H1 (cell line): ENCODE measurements around the gene PRRT1B. TPM values are rescaled to one million over a fixed set of nuclear protein-coding genes. Genes with fewer than 3 reads are reported as not detected.

Experiments
- CTCF ChIA-PET: fragments of 300-600 bp; sonication (Branson Sonifier 250); formaldehyde crosslinking; loops from one replicate; lab custom pipeline; 2021; ENCODE audit not compliant: partially characterized antibody; lab: Charles Lee
- POLR2A ChIA-PET: fragments of 300-600 bp; sonication (Branson Sonifier 250); formaldehyde crosslinking; loops from one replicate; lab custom pipeline; 2021; ENCODE audit warnings: inconsistent platforms; ENCODE audit not compliant: partially characterized antibody; lab: Charles Lee
- DNase-seq, 2 experiments: peaks; one replicate each; pipeline versions ENCODE4 v3.0.0 to v3.0.0-alpha.2; 2010 to 2022; ENCODE audit warnings: low spot score in 2 of 2, low read depth in 1 of 2, mixed read lengths in 1 of 2
- FAIRE-seq: peaks from 2 replicates; lab custom pipeline; 2011; peaks lifted over from hg19 to GRCh38; lab: Jason Lieb, UNC
- H2AFZ ChIP-seq: 2 replicates; pipeline ENCODE4 v1.8.1; 2012; ENCODE audit warnings: low read length, inconsistent platforms
- H2AK5ac ChIP-seq: 2 replicates; pipeline ENCODE4 v1.6.1; 2013; ENCODE audit warnings: low read depth, low read length
- H2BK120ac ChIP-seq: replicated peaks from 2 replicates; pipeline ENCODE3; 2013; ENCODE audit warnings: low read depth, low read length, inconsistent platforms
- H2BK12ac ChIP-seq: 2 replicates; pipeline ENCODE4 v1.6.1; 2013; ENCODE audit warnings: low read depth, low read length
- H2BK15ac ChIP-seq: 2 replicates; pipeline ENCODE4 v1.6.1; 2013; ENCODE audit warnings: low read length
- H2BK20ac ChIP-seq: 2 replicates; pipeline ENCODE4 v1.6.1; 2013; ENCODE audit warnings: low read length
- H2BK5ac ChIP-seq: 2 replicates; pipeline ENCODE4 v1.6.1; 2013; ENCODE audit warnings: low read depth, low read length
- H3K14ac ChIP-seq: 2 replicates; pipeline ENCODE4 v1.6.1; 2013; ENCODE audit warnings: inconsistent platforms; ENCODE audit not compliant: insufficient read length
- H3K18ac ChIP-seq: 2 replicates; pipeline ENCODE4 v1.6.1; 2013; ENCODE audit warnings: low read length; ENCODE audit errors: extremely low read depth
- H3K23ac ChIP-seq: 2 replicates; pipeline ENCODE4 v1.6.1; 2013; ENCODE audit warnings: inconsistent platforms; ENCODE audit not compliant: insufficient read length
- H3K23me2 ChIP-seq: 2 replicates; pipeline ENCODE4 v1.6.1; 2013; ENCODE audit warnings: low read depth, low read length
- H3K27ac ChIP-seq: 2 replicates; pipeline ENCODE4 v1.6.1; 2011; ENCODE audit warnings: low read depth, low read length, inconsistent platforms
- H3K27me3 ChIP-seq, 4 experiments: replicated peaks in 1 of 4; 1 replicate in 1 of 4; 2 replicates in 3 of 4; pipeline versions ENCODE4 v1.6.1 to v1.8.1; 2011 to 2013; ENCODE audit warnings: low read length in 3 of 4, mild to moderate bottlenecking in 3 of 4, inconsistent platforms in 2 of 4, mixed read lengths in 2 of 4, moderate library complexity in 1 of 4; ENCODE audit not compliant: control insufficient read depth in 3 of 4, insufficient read depth in 3 of 4; ENCODE audit errors: extremely low read depth in 1 of 4
- H3K36me3 ChIP-seq, 4 experiments: 2 replicates each; pipeline versions ENCODE4 v1.6.1 to v1.8.1; 2011 to 2013; ENCODE audit warnings: mild to moderate bottlenecking in 4 of 4, low read length in 3 of 4, moderate library complexity in 2 of 4, control low read depth in 1 of 4, inconsistent platforms in 1 of 4; ENCODE audit not compliant: insufficient read depth in 4 of 4, control insufficient read depth in 2 of 4
- H3K4ac ChIP-seq: replicated peaks from 2 replicates; pipeline ENCODE3; 2013; ENCODE audit warnings: low read length, low read depth, mixed read lengths, inconsistent platforms; ENCODE audit not compliant: insufficient read length
- H3K4me1 ChIP-seq, 4 experiments: replicated peaks in 1 of 4; 1 replicate in 1 of 4; 2 replicates in 3 of 4; pipeline versions ENCODE4 v1.6.1 to v1.8.1; 2011 to 2013; ENCODE audit warnings: low read length in 3 of 4, inconsistent platforms in 2 of 4, mixed read lengths in 1 of 4; ENCODE audit not compliant: insufficient read depth in 4 of 4, control insufficient read depth in 3 of 4
- H3K4me2 ChIP-seq, 2 experiments: 2 replicates each; pipeline versions ENCODE4 v1.6.1 to v1.8.1; 2011 to 2013; ENCODE audit warnings: low read depth in 2 of 2, low read length in 2 of 2, control low read depth in 1 of 2, inconsistent platforms in 1 of 2, mild to moderate bottlenecking in 1 of 2; ENCODE audit not compliant: insufficient read depth in 1 of 2
- H3K4me3 ChIP-seq, 4 experiments: fragments of 200-600, 300-600 bp in 1 of 4; sonication (generic), shearing (Covaris generic), sonication (Bioruptor Twin) in 1 of 4; 2 replicates each; pipeline versions ENCODE4 v1.5.1 to v1.8.1; 2011 to 2016; ENCODE audit warnings: low read length in 4 of 4, low read depth in 3 of 4, control low read depth in 2 of 4, inconsistent platforms in 2 of 4, mild to moderate bottlenecking in 2 of 4, mixed read lengths in 1 of 4, moderate library complexity in 1 of 4; ENCODE audit not compliant: insufficient read depth in 2 of 4; ENCODE audit errors: extremely low read depth in 1 of 4
- H3K56ac ChIP-seq: replicated peaks from 2 replicates; pipeline ENCODE3; 2013; ENCODE audit warnings: low read depth, mild to moderate bottlenecking, mixed read lengths, low read length, inconsistent platforms; ENCODE audit not compliant: insufficient read length
- H3K79me1 ChIP-seq: 2 replicates; pipeline ENCODE4 v1.6.1; 2013; ENCODE audit warnings: low read depth, low read length, control low read depth
- H3K79me2 ChIP-seq, 2 experiments: 2 replicates each; pipeline versions ENCODE4 v1.6.1 to v1.8.1; 2012 to 2013; ENCODE audit warnings: low read length in 2 of 2, mild to moderate bottlenecking in 2 of 2, inconsistent platforms in 1 of 2; ENCODE audit not compliant: insufficient read depth in 2 of 2, control insufficient read depth in 1 of 2
- H3K9ac ChIP-seq, 4 experiments: replicated peaks in 1 of 4; 1 replicate in 1 of 4; 2 replicates in 3 of 4; pipeline versions ENCODE4 v1.6.1 to v1.8.1; 2011 to 2013; ENCODE audit warnings: low read depth in 3 of 4, low read length in 3 of 4, control low read depth in 2 of 4, mild to moderate bottlenecking in 2 of 4, moderate library complexity in 2 of 4, inconsistent platforms in 1 of 4; ENCODE audit errors: extremely low read depth in 1 of 4
- H3K9me3 ChIP-seq, 2 experiments: 2 replicates each; pipeline versions ENCODE4 v1.6.1 to v1.8.1; 2012 to 2013; ENCODE audit warnings: mild to moderate bottlenecking in 2 of 2, moderate library complexity in 2 of 2, control low read depth in 1 of 2, inconsistent platforms in 1 of 2, low read depth in 1 of 2, low read length in 1 of 2, mixed read lengths in 1 of 2; ENCODE audit not compliant: insufficient read depth in 2 of 2
- H4K20me1 ChIP-seq, 2 experiments: replicated peaks in 1 of 2; 2 replicates each; pipeline versions ENCODE3 to v1.8.1; 2011 to 2013; ENCODE audit warnings: inconsistent platforms in 2 of 2, low read length in 2 of 2, mild to moderate bottlenecking in 1 of 2; ENCODE audit not compliant: insufficient read depth in 2 of 2, control insufficient read depth in 1 of 2
- H4K5ac ChIP-seq: 2 replicates; pipeline ENCODE4 v1.6.1; 2013; ENCODE audit warnings: low read length, low read depth, mixed read lengths, inconsistent platforms; ENCODE audit not compliant: insufficient read length
- H4K8ac ChIP-seq: 2 replicates; pipeline ENCODE4 v1.8.0; 2013; ENCODE audit warnings: mild to moderate bottlenecking, moderate library complexity, low read length, inconsistent platforms; ENCODE audit not compliant: insufficient read depth; ENCODE audit errors: extremely low read depth
- H4K91ac ChIP-seq: replicated peaks from 2 replicates; pipeline ENCODE3; 2013; ENCODE audit warnings: low read length, mixed read lengths, inconsistent platforms; ENCODE audit not compliant: insufficient read length
- CBX8 ChIP-seq: fragments of 300-800, 300-1000 bp; sonication (generic); IDR thresholded peaks from 2 replicates; pipeline ENCODE4 v1.7.1; 2016; ENCODE audit warnings: low read depth, low read length, borderline replicate concordance
- EGR1 ChIP-seq: IDR thresholded peaks from 2 replicates; pipeline ENCODE4 v1.6.1; 2011; ENCODE audit warnings: low read depth, low read length, borderline replicate concordance
- NRF1 ChIP-seq: IDR thresholded peaks from 2 replicates; pipeline ENCODE4 v1.6.1; 2011; ENCODE audit warnings: mild to moderate bottlenecking, low read depth, low read length, improper control_type of control experiment
- RFX5 ChIP-seq: IDR thresholded peaks from 2 replicates; pipeline ENCODE4 v1.6.1; 2011; ENCODE audit warnings: low read depth, low read length, improper control_type of control experiment, borderline replicate concordance
- WGBS, 2 experiments: shearing (Covaris generic) in 1 of 2; methylation state at CpG; one replicate each; pipeline versions ENCODE4 v1.1.6 to v1.1.7; 2013 to 2015; ENCODE audit warnings: low lambda C conversion rate in 2 of 2, mixed read lengths in 2 of 2, inconsistent platforms in 1 of 2, low coverage in 1 of 2, missing lambda C conversion rate in 1 of 2; ENCODE audit not compliant: insufficient replicate concordance in 2 of 2, insufficient coverage in 1 of 2, insufficient read length in 1 of 2; ENCODE audit errors: extremely low coverage in 1 of 2, missing lambda C conversion rate in 1 of 2; 5-methylcytosine and 5-hydroxymethylcytosine counted together
- polyA plus RNA-seq, 7 experiments: library from polyadenylated mRNA; depleted of rRNA in 3 of 7; stranded (reverse) in 5 of 7; unstranded in 2 of 7; fragments of >200 nt in 5 of 7; fragments of 200-250 nt in 2 of 7; gene quantifications; 1 replicate in 5 of 7; 2 replicates in 1 of 7; 4 replicates in 1 of 7; pipeline versions ENCODE4 v1.2.1 to v1.2.3, GENCODE V29; 2011 to 2013; ENCODE audit warnings: missing spikeins in 2 of 7, mixed read lengths in 2 of 7
- total RNA-seq: library from RNA; stranded (reverse); fragmentation: NEBNext Ultra II Directional; extraction: Animal tissue kit (Norgen Biotek cat#: 25700); gene quantifications from 2 replicates; pipeline ENCODE4 v1.2.1, GENCODE V29; 2021

PRRT1B gene
- total and polyA plus RNA-seq, 2 of the 8 experiments (the other 6 are each of a cell fraction or from before 2014, with no cell fraction given) = 0.30 to 1.2 TPM

GRCh38 chr9:131528886-131529505 is 16.3 kb upstream of the PRRT1B start:
- Histone ChIP-seq H2BK120ac (no peak overlapping the region), H3K9ac (no peak overlapping the region), H2AFZ (no peak overlapping the region), H4K8ac (no peak overlapping the region), H3K9me3 (no peaks in the 10 kb centered on the region), H3K14ac (no peak overlapping the region), H4K91ac (no peak overlapping the region), H3K56ac (no peak overlapping the region), H3K27me3 (no peaks in the 10 kb centered on the region), H3K23ac (no peak overlapping the region), H4K5ac (no peak overlapping the region), H3K27ac (no peak overlapping the region), H2AK5ac (no peak overlapping the region), H3K23me2 (peaks cover 5% of the 10 kb centered on the region; the same call in 1 of the 2 replicates), H4K20me1 (peaks cover 3 to 6% of the 10 kb centered on the region in 2 experiments), H3K79me1 (0 out of 2 replicates have a peak, but pooled peaks cover 4% of the 10 kb centered on the region), H2BK12ac (no peak overlapping the region), H3K18ac (no peak overlapping the region), H2BK5ac (no peak overlapping the region), H3K4me1 (peaks cover 0 to 8% (median 4%) of the 10 kb centered on the region in 4 experiments; a peak in 6 of 7 replicates), H3K4me3 (no peak overlapping the region), H3K4me2 (no peak overlapping the region), H3K36me3 (peaks cover 14 to 41% (median 32%) of the 10 kb centered on the region in 4 experiments; a peak in 7 of 8 replicates), H2BK15ac (no peak overlapping the region), H3K79me2 (peaks cover 0 to 6% of the 10 kb centered on the region in 2 experiments; a peak in 1 of 4 replicates), H3K4ac (no peak overlapping the region), H2BK20ac (no peak overlapping the region)
- DNase-seq (no peak), FAIRE-seq (no peak)
- TF ChIP-seq CBX8 (no peak), NRF1 (no peak), EGR1 (no peak), RFX5 (no peak)
- WGBS, 2 experiments = 95% methylated on average over 35 of the region's 35 CpGs; no CpG with 5 or more reads in 1 of the 2 experiments
- ChIA-PET CTCF (interaction anchor here (0.7 to 1.4 kb wide), 3 partner anchors 10 to 194 kb away, joined by 3 to 4 read pairs (median 3); no protein-coding TSS in a partner anchor), POLR2A (interaction anchor here (0.6 to 5.0 kb wide), 2 partner anchors 10 to 204 kb away, joined by 3 to 22 read pairs; no protein-coding TSS in a partner anchor)
